DMS153 treated with DMSO at 0.1 percent for 48 hours (cell line): ENCODE data around the gene EDDM3A.
"Not testable (repeated sequence)": the region's sequence is repeated elsewhere in the genome, so short reads cannot be mapped to it uniquely, and the experiment has no call there.

ENCODE experiments used
- DNase-seq: peaks from one replicate; lab custom pipeline; 2025; ENCODE audit not compliant: unreplicated experiment; lab: John Stamatoyannopoulos, UW

The EDDM3A gene

GRCh38 chr14:20732979-20733635 is 12.6 kb upstream of the EDDM3A start:
- no peak for DNase-seq

GRCh38 chr14:20733684-20734429 is 11.8 kb upstream of the EDDM3A start:
- DNase-seq = no peak

DNA sequence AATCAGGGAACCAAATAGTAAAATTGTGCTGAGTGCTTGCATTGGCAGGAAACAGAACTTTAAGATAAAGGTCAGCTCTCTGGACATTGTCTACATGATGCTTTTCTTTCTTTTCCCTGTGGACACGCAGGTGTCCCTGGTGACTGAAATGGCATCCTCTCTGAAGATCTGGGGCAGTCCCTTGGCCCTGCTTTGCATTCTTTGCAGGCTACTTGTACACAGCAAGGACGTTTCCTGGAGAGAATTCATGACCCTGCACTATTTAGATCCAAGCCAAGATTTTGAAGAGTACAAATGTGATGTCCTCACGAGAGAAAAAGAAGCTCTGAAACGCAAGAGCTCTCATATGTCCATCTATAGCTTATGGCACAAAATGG is 11.3 kb upstream of the EDDM3A start:
- no peak for DNase-seq

GRCh38 chr14:20738292-20738691 is 7.4 kb upstream of the EDDM3A start:
- DNase-seq = not testable (repeated sequence)

- no peak for DNase-seq
Observed at GRCh38 chr14:20742132-20742531, 3.6 kb upstream of the EDDM3A start.

DNA sequence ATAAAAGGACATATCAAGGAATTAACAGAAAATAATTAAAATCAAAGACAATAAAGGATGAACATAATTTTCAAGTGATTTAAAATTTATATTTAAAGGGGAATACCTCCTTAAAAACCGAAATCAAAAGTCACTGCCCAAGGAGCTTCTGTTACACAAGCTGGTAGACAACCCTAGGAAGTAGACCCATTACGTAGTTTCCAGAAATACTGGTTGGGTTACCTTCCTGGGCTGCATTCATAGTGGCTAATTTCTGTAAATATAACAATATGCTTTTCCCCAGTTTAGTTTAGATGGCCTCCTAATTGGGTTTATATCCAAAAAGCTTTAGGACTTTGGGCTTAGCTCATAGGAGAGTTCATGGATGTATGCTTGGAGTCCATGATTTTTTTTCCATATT is 2.1 kb upstream of the EDDM3A start:
- no peak for DNase-seq

DNA sequence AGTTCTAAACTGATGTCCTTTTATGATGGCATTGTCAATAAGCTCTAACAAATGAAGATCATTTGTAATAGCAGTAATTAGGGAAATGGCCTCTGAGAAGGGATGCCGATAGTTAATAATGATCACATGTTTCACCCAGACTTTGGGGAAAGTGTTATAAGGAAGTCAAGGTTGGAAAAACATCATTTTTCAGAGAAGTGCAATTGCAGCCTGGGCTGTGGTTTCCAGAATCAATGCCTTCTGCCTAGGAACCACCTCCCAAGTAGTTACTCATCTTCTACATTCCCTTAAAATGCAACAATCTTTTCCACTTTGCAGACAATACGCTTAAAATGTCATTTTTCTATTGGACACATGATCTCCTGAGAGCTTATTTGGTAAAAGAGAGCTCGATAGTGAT is 879 bp downstream of the EDDM3A start:
- DNase-seq = no peak

DNA sequence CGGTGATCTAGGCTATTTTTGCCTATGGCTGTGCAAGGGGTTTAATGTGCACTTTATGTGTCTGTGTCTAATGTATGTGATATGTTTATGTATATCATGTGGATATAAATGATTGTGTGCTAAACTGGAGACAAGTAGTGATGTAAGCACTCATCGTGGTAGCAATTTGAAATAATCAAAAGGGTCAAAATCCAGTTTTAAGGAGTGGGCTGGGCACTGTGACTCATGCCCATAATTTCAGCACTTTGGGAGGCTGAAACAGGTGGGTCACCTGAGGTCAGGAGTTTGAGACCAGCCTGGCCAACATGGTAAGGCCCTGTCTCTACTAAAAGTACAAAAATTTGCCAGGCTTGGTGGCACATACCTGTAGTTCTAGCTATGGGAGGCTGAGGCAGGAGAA is 2.8 kb downstream of the EDDM3A start:
- DNase-seq = no peak

DNA sequence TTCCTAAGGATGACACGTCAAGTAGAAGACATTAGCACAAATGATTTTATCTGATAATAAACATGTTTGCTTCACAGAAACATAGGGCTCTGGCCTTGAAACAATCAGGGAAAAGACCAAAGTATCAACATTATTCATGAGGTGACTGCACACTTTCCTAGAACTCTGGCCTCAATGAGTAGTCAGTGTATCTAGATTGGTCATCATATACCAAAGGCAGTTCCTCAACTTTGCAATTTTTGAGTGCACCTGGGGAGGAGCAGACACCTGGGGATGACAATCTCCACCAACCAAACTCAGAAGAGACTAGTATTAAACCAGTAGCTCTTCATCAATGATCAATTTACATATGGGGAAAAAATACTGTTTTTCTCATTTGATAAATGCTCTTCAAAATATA is 4.5 kb downstream of the EDDM3A start:
- no peak for DNase-seq

GRCh38 chr14:20751963-20752562 is 6.4 kb downstream of the EDDM3A start:
- DNase-seq = no peak

- DNase-seq = no peak
Observed at GRCh38 chr14:20754308-20754707, 8.6 kb downstream of the EDDM3A start.

- DNase-seq = no peak
Observed at GRCh38 chr14:20755037-20755436, 9.3 kb downstream of the EDDM3A start.

GRCh38 chr14:20757965-20758364 is 12.3 kb downstream of the EDDM3A start:
- no peak for DNase-seq

DNA sequence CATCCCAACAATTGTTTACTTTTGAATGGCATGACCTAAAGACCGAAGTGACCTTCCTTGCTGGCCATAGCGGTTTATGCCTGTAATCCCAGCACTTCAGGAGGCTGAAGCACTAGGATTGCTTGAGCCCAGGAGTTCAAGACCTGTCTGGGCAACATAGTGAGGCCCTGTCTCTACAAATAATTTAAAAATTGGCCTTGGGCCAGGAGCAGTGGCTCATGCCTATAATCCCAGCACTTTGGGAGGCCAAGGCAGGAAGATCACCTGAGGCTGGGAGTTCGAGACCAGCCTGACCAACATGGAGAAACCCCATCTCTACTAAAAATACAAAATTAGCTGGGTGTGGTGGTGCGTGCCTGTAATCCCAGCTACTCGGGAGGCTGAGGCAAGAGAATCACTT is 13.8 kb downstream of the EDDM3A start:
- not testable (repeated sequence) for DNase-seq

- DNase-seq = no peak
Observed at GRCh38 chr14:20760950-20761349, 15.3 kb downstream of the EDDM3A start.

GRCh38 chr14:20768593-20768892 is 22.9 kb downstream of the EDDM3A start:
- no peak for DNase-seq

DNA sequence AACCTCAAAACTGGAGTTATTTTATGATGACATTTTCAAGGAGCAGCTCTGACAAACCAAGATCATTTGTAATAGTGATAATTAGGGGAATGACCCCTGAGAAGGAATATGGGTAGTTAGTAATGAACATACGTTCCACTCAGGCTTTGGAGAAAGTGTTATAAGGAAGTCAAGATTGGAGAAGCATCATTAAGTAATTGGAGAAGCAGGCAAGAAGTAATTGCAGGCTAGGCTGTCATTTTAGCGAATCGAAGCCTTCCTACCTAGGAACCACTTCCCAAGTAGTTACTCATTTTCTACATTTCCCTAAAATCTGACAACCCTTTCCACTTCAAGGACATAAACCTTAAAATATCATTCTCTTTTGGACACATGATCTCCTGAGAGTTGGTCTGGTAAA is 23.7 kb downstream of the EDDM3A start:
- DNase-seq = no peak

DNA sequence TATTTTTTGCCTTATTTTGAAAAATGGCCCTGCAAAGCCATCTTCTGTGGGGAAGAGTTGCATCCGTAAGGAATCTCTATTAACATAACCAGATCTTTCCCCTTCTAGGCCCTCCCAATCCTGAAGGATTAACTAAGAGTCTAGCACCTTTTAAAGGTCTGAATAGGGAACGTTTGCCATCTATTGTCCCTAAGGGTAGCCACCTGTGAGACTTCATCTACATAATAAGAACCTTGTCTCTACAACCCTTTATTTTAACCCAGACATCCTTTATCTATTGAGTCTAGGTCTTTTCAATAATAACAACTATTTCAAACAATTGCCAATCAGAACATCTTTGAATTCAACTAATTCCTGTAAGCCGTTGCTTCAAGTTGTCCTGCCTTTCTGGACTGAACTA is 27.0 kb downstream of the EDDM3A start:
- DNase-seq = no peak

GRCh38 chr14:20774258-20774824 is 28.7 kb downstream of the EDDM3A start:
- DNase-seq = no peak

DNA sequence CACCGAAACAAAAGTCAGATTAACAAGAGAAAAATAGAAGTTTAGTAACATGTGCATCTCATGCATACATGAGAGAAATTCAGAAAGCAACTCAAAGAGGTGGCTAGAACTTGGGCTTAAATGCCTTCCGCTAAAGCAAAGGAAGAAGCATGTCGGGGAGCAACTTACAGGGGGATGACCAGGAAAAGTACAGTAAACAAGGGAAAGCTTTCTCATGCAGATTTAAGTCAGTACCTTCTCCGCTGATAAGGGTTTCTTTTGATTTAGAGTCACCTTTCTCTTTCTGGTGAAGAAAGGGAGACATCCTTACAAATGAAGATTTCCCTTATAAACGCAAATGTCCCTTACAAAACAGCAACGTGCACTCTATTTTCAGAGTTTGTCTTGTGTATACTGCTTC is 29.4 kb downstream of the EDDM3A start:
- DNase-seq = no peak

DNA sequence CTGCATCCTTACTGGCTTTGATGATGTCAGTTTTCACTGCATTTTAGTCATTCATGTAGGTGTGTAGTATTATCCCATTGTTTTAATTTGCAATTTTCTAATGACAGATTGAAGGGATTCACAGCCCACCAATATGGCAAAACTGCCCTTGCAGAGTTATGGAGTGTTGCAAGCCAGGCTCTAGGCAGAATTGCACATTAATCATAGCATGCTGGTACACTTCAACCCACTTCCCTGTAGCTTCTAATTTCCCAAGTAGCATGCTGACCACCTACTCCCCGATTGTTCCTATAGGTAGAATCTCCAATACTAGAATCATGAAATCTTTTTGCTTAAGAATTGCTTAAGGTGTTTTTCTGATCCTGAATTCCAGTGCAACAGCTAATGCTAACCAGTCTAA is 30.2 kb downstream of the EDDM3A start:
- DNase-seq = no peak

DNA sequence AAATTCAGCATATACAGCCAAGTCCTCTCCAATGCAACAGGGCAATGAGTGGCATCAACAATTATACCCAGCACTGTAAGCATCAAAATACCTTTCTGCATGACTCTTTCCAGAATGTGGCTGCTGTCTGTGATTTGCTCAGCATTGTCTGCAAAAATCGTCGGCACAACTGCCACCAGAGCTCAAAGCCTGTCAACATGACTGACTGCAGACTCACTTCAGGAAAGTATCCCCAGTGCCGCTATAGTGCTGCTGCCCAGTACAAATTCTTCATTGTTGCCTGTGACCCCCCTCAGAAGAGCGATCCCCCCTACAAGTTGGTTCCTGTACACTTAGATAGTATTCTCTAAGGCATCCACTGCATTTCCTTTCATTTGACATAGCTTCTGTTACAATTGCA is 36.1 kb downstream of the EDDM3A start:
- no peak for DNase-seq
